Stimulated activated naive CD4-positive, alpha-beta T cell treated with Interleukin-2 at 50 U/mL for 16 hours (primary cell): ENCODE results near the gene AKAP13.
"Not testable (repeated sequence)": the region's sequence is repeated elsewhere in the genome, so short reads cannot be mapped to it uniquely, and the experiment has no call there.

ENCODE experiments used
- DNase-seq: peaks from one replicate; lab custom pipeline; 2025; lab: John Stamatoyannopoulos, UW

AKAP13 gene

DNA sequence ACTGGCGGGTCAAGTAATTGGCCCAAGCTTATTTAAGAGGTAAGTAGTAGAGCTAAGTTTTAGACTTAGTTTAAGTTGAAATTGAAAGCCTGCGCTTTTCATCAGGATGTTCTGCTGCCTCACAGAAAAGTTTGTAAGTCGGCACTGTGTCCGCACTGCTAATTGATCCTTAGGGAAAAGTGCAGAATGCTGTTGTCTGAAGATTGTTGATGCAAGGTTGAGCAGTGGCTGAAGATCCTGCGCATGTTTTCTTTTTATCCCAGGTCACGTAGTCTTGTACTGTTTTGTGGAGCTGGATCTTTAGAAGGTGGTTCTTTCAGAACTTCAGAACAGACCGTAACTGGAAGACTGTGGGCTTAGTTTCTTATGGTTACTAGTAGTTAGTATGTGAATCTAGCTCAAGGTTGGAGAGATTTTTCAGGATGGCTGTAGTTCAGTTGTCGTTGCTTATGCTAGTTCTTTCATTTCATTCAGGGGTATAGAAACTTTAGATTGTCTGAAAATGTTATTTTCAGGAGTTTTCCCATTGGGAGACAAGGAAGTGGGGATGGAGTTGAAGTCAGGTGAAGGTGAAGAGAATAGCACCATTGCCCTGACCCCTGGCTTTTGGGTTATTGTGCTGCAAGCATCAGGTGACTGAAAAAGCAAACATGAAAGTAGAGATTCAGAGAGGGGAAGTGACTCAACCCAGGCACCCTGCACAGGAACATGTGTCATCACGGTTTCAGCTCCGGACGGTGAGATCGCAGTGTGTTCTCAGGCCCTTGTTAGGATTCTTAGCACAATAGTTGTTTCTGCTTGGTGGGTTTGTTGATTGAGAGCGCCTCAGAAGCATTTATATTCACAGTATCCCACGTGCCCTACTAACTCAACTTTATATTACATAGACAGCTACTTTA lies 32.8 kb downstream of the AKAP13 start:
- DNase-seq: peak; percentile 70

DNA sequence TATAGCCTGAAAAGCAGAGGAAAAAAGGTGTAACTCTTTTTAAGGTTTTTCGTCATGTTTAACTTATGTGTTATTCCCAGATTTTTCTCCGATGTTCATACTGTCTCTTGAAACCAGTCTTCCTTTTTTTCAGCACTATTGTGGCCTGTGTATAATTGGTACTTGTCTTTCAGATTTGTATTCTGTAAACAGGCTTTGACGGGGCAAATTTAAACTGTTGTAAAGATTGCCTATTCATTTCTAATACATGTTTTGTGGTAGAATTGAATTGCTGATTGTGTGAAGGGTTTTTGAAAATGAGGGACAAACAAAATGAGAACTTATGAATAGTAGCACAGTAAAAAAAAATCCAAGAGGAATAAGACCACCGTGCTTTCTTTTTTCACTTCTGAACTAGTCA lies 33.6 kb downstream of the AKAP13 start:
- DNase-seq: no peak

- DNase-seq: no peak
These were observed 34.1 kb downstream of the AKAP13 start for GRCh38 chr15:85414495-85414894.

- no peak for DNase-seq
These were observed 34.6 kb downstream of the AKAP13 start for GRCh38 chr15:85414991-85415390.

GRCh38 chr15:85415783-85416182 lies 35.4 kb downstream of the AKAP13 start:
- DNase-seq: no peak

DNA sequence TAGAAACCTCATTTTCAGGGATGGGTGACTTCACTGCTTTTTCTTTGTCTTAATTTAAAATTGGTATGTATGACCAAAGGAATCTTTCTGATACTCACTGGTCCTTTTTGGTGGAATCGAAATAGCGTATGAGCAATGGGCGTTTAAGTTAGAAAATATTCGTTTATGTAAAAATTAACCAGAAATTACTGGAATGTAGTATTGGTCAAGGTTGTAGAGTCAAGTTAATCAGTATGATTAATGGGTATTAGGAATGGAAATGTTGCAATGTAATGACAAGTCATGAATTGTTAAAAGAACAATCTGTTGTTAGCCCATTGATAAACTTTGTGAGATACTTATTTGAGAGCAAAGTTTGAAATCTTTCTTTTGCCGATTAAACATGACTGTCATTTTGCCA lies 36.9 kb downstream of the AKAP13 start:
- DNase-seq: no peak

DNA sequence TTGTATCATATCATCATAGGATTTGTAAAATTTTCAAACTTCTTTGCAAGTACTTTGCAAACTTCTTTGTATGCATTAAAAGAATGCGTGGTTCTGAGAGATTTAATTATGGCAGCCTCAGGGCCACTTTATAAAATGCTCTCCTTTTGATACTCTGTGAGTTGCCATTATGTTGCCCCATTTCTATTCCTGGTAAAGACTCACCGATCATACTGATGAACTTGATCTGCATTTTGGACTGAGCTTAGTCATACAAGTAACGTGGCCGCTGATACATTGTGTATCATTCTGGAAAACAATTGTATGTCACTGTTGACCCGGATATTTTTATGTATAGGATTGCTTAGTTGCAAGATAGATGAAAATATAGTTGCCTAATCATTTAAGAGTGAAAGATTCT lies 38.8 kb downstream of the AKAP13 start:
- no peak for DNase-seq

DNA sequence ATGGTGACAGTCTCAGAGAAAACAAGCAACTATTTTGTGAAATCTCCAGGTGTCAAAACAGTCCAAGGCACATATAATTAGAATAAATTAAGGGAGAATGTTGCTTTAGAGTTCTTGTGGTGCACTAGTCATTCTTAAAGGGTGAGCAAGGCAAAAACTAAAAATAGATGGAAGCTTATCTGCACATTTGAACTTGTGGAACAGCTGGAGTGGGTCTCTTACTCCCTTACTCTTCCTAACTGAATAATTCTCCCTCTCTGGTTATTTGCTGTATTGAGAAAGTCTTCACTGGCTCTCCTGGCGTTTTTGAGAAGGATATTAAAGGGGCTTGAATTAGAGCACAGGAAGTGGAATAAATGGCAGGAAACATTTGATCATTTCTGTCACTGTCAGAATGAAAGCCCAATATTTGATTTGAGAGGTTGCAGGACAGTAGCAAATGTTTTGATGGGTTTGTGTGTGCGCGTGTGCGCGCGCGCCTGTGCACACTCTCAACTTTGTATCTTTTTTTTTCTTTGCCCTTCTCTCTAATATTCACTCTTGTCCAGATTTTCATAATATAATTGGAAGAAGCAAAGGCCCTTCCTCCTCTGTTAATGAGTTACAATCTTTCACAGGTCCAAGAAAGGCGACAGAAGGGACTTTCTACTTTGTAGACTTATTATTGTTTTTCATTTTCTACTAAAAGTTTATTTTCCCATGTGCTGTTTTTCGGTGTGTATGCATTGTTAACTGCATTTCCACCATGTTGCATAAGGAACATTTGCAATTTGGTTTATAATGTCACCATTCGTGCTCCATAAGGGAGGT lies 40.9 kb downstream of the AKAP13 start:
- no peak for DNase-seq

- DNase-seq: no peak
These were observed 42.2 kb downstream of the AKAP13 start for GRCh38 chr15:85422607-85423006.

- no peak for DNase-seq
These were observed 42.9 kb downstream of the AKAP13 start for GRCh38 chr15:85423256-85423655.

DNA sequence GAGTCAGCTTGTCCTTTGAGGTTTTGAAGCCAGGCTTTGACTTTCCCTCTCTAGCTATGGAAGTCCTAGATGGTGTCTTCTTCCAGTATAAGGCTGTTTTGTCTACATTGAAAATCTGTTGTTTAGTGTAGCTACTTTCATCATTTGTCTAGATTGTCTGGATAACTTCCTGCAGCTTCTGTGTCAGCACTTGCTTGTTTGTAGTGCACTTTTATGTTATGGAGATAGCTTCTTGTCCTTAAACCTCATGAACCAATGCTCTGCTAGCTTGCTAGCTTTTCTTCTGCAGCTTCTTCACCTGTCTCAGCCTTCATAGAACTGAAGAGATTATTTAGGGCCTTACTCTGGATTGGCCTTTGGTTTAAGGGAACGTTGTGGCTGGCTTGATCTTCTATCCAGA lies 43.8 kb downstream of the AKAP13 start:
- DNase-seq: no peak

GRCh38 chr15:85426481-85426880 lies 46.1 kb downstream of the AKAP13 start:
- DNase-seq: no peak

GRCh38 chr15:85427286-85428028 lies 47.1 kb downstream of the AKAP13 start:
- DNase-seq: no peak

DNA sequence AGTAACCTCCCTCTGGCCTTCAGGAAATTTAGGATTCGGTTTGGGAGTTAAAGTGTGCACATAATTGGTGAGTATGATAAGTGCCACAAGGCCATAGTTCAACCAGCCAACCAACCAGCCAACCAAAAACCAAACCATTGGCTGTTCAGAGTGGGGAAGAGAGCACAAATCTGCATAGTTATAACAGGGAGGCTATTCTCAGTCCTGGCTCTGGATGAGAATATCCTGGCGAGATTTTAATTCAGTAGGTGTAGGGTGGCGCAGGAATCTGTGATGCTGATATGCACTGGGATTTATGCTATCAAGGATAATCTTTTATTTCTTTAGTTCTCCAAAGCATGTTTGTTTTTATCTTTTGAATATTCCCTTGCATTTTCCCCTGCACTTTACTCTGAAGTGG lies 49.1 kb downstream of the AKAP13 start:
- DNase-seq: no peak

DNA sequence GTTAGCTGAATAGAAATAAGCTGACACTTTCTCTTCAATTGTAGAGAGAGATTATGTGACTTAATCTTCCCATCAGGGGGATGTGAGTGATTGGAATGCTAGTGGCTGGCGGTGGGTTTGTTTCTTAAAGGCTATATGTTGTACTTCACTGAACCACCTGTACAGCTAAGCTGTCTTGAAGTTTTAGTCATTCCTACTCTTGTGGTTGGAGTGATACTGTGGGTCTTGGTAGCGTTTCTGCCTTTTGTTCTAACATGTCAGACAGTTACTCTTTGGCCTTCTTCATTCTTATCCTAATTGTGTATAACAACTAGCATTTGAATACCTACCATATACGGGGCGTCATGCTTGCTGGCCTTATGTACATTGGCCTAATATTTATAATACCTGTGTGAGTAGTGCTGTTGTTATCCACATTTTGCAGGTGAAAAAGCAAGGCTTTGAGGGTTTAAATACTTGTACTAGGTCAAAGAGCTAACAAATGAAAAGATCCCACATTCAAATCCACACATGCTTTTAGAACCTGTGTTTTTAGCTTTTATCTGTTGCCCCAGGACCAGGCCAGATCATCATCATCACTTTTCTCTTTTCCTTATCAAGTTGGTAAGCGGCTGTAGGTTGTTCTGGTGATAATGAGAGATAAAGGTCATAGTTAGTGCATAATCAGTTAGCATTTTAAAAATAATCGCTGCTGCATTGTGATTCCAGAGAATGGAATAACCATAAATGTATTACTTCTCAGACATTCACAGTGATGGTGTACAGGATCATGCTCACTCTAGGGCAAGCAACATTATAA lies 50.2 kb downstream of the AKAP13 start:
- no peak for DNase-seq

- no peak for DNase-seq
These were observed 59.6 kb downstream of the AKAP13 start for GRCh38 chr15:85439996-85440395.

- DNase-seq: no peak
These were observed 60.0 kb downstream of the AKAP13 start for GRCh38 chr15:85440451-85440850.

DNA sequence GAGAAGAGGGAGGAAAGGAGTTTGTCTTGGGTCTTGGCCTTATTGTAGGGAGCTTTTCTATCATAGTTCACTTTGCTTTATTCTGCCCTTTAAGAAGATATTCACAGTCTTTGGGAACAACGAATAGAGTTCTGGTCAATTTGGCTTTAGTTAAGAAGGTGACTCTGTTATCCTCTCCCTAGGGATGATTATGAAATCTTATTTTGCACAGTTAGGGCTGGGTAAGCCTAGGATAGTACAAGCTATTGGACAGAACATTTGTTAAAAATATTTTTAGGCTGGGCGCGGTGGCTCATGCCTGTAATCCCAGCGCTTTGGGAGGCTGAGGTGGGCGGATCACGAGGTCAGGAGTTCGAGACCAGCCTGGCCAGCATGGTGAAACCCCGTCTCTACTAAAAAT lies 61.5 kb downstream of the AKAP13 start:
- DNase-seq: not testable (repeated sequence)

- DNase-seq: no peak
These were observed 62.6 kb downstream of the AKAP13 start for GRCh38 chr15:85443046-85443445.

GRCh38 chr15:85443593-85444087 lies 63.2 kb downstream of the AKAP13 start:
- no peak for DNase-seq

DNA sequence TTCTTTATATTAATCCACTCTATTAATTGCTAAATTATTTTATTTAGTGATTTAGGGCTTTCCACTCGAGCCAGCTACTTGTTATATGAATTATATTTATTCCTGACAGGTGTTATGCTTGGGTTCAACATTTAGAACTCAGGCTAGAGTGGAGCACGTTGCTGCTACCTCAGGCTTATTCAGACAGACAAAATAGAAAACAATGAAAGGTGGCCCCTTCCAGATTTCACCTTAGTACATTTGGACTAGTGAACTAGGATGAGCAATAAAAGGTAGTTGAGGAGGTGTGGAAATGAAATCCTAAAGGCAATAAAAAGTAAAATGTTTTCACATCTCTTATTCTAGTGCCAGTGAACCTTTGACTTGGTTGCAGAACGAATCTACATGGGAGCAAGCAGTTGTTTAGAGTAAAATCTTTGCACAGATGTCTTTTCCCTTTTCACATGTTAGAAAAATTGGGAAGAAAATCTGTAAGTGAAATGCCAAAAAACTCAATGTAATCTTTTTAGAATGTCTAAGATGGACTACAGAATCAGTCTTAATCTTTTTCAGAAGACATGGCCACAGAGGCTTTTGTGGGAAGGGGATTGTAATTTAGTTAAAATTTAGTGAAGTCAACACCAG lies 63.8 kb downstream of the AKAP13 start:
- DNase-seq: no peak
